K562 (cell line): ENCODE results near the gene IGSF21. TPM values are rescaled to one million over a fixed set of nuclear protein-coding genes. Genes with fewer than 3 reads are reported as not detected.

Experiments
- ATAC-seq: fragments of 200-7000 bp; cut with Tn5 transposase; 3 replicates; pipeline ENCODE4 v1.9.1; 2020; ENCODE audit warnings: moderate library complexity
- BruUV-seq: library from RNA; stranded (reverse); fragments of 400-500 nt; replicated peaks from 2 replicates; lab custom pipeline; 2021; lab: Mats Ljungman, UMichigan
- CTCF ChIA-PET: fragments of 300-600 bp; formaldehyde crosslinking; extraction: SDS; loops from one replicate; lab custom pipeline; 2021; ENCODE audit warnings: low intra/inter-chr PET ratio; lab: Yijun Ruan, JAX
- POLR2A ChIA-PET: fragments of 300-600, 350-650 bp; sonication (Branson Sonifier 250); formaldehyde crosslinking; extraction: SDS; loops from one replicate; lab custom pipeline; 2021; ENCODE audit warnings: antibody characterized with exemption, inconsistent platforms; lab: Yijun Ruan, JAX
- DNase-seq, 4 experiments: peaks; one replicate each; pipeline versions ENCODE4 v3.0.0 to v3.0.0-alpha.2; 2011 to 2018; ENCODE audit warnings: low spot score in 3 of 4, mixed read lengths in 3 of 4; ENCODE audit errors: extremely low read depth in 1 of 4
- FAIRE-seq: peaks from 2 replicates; lab custom pipeline; 2011; peaks lifted over from hg19 to GRCh38; lab: Jason Lieb, UNC
- H2AFZ ChIP-seq: 2 replicates; pipeline ENCODE4 v1.6.0; 2011; ENCODE audit warnings: low read depth, low read length, control low read depth, inconsistent platforms
- H3K27ac ChIP-seq: fragments of 200-600 bp; 3 replicates; pipeline ENCODE4 v1.8.0; 2011; ENCODE audit warnings: low read depth, mild to moderate bottlenecking, control low read depth, inconsistent platforms, low read length, moderate library complexity, mixed read lengths; ENCODE audit errors: extremely low read depth
- H3K27me3 ChIP-seq, 2 experiments: fragments of 300-600 bp in 1 of 2; 2 replicates in 1 of 2; 3 replicates in 1 of 2; pipeline versions ENCODE4 v1.6.0 to v1.8.0; 2011; ENCODE audit warnings: inconsistent platforms in 2 of 2, low read length in 2 of 2, mild to moderate bottlenecking in 1 of 2, mixed read lengths in 1 of 2, moderate library complexity in 1 of 2; ENCODE audit not compliant: control insufficient read depth in 2 of 2, insufficient read depth in 2 of 2
- H3K36me3 ChIP-seq: fragments of 300-600 bp; 3 replicates; pipeline ENCODE4 v1.8.0; 2011; ENCODE audit warnings: mild to moderate bottlenecking, low read length, inconsistent platforms; ENCODE audit not compliant: control insufficient read depth, insufficient read depth
- H3K4me1 ChIP-seq, 2 experiments: fragments of 200-600 bp in 1 of 2; replicated peaks in 1 of 2; 2 replicates in 1 of 2; 3 replicates in 1 of 2; pipeline versions ENCODE4 v1.5.1 to v1.8.0; 2011; ENCODE audit warnings: inconsistent platforms in 2 of 2, low read length in 2 of 2, mild to moderate bottlenecking in 1 of 2, mixed read lengths in 1 of 2, moderate library complexity in 1 of 2; ENCODE audit not compliant: control insufficient read depth in 2 of 2, insufficient read depth in 2 of 2
- H3K4me2 ChIP-seq: 2 replicates; pipeline ENCODE4 v1.6.1; 2011; ENCODE audit warnings: low read length, control low read depth, inconsistent platforms, mixed read lengths; ENCODE audit not compliant: insufficient read depth
- H3K4me3 ChIP-seq: fragments of 200-600 bp; sonication (generic), shearing (Covaris generic); 2 replicates; pipeline ENCODE4 v1.5.1; 2016; ENCODE audit warnings: control low read depth, inconsistent platforms
- H3K79me2 ChIP-seq: fragments of 200-600 bp; 3 replicates; pipeline ENCODE4 v1.8.0; 2011; ENCODE audit warnings: low read length, inconsistent platforms; ENCODE audit not compliant: control insufficient read depth, insufficient read depth
- H3K9ac ChIP-seq, 2 experiments: 2 replicates each; pipeline versions ENCODE4 v1.6.0 to v1.6.1; 2011; ENCODE audit warnings: low read depth in 2 of 2, low read length in 2 of 2, control low read depth in 1 of 2, inconsistent platforms in 1 of 2, mild to moderate bottlenecking in 1 of 2, mixed read lengths in 1 of 2; ENCODE audit not compliant: insufficient read depth in 1 of 2
- H3K9me1 ChIP-seq: one replicate; pipeline ENCODE4 v1.6.0; 2011; ENCODE audit warnings: inconsistent platforms, mild to moderate bottlenecking, low read length, moderate library complexity; ENCODE audit not compliant: control insufficient read depth, insufficient read depth
- H3K9me3 ChIP-seq: replicated peaks from 2 replicates; pipeline ENCODE4 v1.5.1; 2011; ENCODE audit warnings: low read depth, low read length, inconsistent platforms; ENCODE audit not compliant: control insufficient read depth, insufficient read depth
- H4K20me1 ChIP-seq: replicated peaks from 2 replicates; pipeline ENCODE4 v1.6.1; 2011; ENCODE audit warnings: low read length, inconsistent platforms, mixed read lengths; ENCODE audit not compliant: control insufficient read depth, insufficient read depth
- GTF2E2 ChIP-seq: fragments of 200-800 bp; sonication (Bioruptor generic); IDR thresholded peaks from 2 replicates; pipeline ENCODE4 v1.6.1; 2016; ENCODE audit warnings: missing genetic modification characterization, missing compliant biosample characterization
- PCBP1 ChIP-seq: fragments of 200-400 bp; formaldehyde crosslinking; IDR thresholded peaks from 2 replicates; pipeline ENCODE4 v1.6.1; 2018; ENCODE audit warnings: mild to moderate bottlenecking, low read depth, low read length; ENCODE audit not compliant: poor library complexity, severe bottlenecking
- RBM25 ChIP-seq: fragments of 200-400 bp; formaldehyde crosslinking; IDR thresholded peaks from 2 replicates; pipeline ENCODE4 v1.6.1; 2018; ENCODE audit warnings: low read length, low read depth, moderate library complexity; ENCODE audit not compliant: severe bottlenecking
- TEAD1 ChIP-seq, 2 experiments: fragments of 450-650 bp in 1 of 2; sonication (generic) in 1 of 2; formaldehyde crosslinking; IDR thresholded peaks; 2 replicates each; pipeline versions ENCODE4 v1.4.0 to v1.8.0; 2020 to 2022; ENCODE audit warnings: mild to moderate bottlenecking in 2 of 2, missing genetic modification reagents in 1 of 2
- ZNF324 ChIP-seq: fragments of 250-450 bp; sonication (Bioruptor Pico); IDR thresholded peaks from 2 replicates; pipeline ENCODE4 v1.4.0; 2020; ENCODE audit warnings: mild to moderate bottlenecking
- ZNF584 ChIP-seq: fragments of 200-800 bp; sonication (Bioruptor generic); IDR thresholded peaks from 2 replicates; pipeline ENCODE4 v1.6.1; 2016; ENCODE audit warnings: low read depth, mild to moderate bottlenecking, missing genetic modification characterization, missing compliant biosample characterization
- WGBS: fragments of 100-300 bp; shearing (Covaris generic); methylation state at CpG from one replicate; pipeline ENCODE4 v1.1.6; 2016; ENCODE audit warnings: low coverage, mixed read lengths; ENCODE audit not compliant: insufficient coverage; ENCODE audit errors: missing lambda C conversion rate; 5-methylcytosine and 5-hydroxymethylcytosine counted together
- in situ Hi-C: fragments of 300-500 bp; cut with MboI; formaldehyde crosslinking; loops from 4 replicates; pipeline ENCODE4 v1.15.0; 2018; ENCODE audit warnings: inconsistent platforms, mixed read lengths
- intact Hi-C: fragments of 100-400 bp; cut with micrococcal nuclease; formaldehyde crosslinking; loops from 2 replicates; pipeline ENCODE4 v1.14.2; 2022
- polyA plus RNA-seq, 8 experiments: library from polyadenylated mRNA; depleted of rRNA in 4 of 8; stranded (reverse) in 5 of 8; unstranded in 3 of 8; fragments of >200 nt; fragmentation: Nextera tagmentation in 2 of 8; fragmentation: Illumina TruSeq in 1 of 8; extraction: Ambion mirVana in 2 of 8; extraction: Trizol in 1 of 8; gene quantifications; 2 replicates each; pipeline versions ENCODE4 v1.2.1 to v1.2.3, GENCODE V29; 2011 to 2014; ENCODE audit warnings: inconsistent platforms in 1 of 8, missing spikeins in 1 of 8
- total RNA-seq, 7 experiments: library from RNA; depleted of rRNA in 6 of 7; stranded (reverse); fragments of >200 nt in 6 of 7; fragmentation: Illumina TruSeq in 2 of 7; extraction: Trizol in 2 of 7; gene quantifications; 2 replicates each; pipeline versions ENCODE4 v1.2.1 to v1.2.3, GENCODE V29; 2011 to 2021; ENCODE audit warnings: low replicate concordance in 1 of 7
- TF ChIP-seq, protein P1 (sequence below): fragments of 250-450 bp; sonication (Bioruptor Pico); IDR thresholded peaks from 2 replicates; pipeline ENCODE4 v1.5.0; 2021

The IGSF21 gene
- total and polyA plus RNA-seq, 9 of the 15 experiments (the other 6 are each of a cell fraction or from before 2014, with no cell fraction given): not detected

DNA sequence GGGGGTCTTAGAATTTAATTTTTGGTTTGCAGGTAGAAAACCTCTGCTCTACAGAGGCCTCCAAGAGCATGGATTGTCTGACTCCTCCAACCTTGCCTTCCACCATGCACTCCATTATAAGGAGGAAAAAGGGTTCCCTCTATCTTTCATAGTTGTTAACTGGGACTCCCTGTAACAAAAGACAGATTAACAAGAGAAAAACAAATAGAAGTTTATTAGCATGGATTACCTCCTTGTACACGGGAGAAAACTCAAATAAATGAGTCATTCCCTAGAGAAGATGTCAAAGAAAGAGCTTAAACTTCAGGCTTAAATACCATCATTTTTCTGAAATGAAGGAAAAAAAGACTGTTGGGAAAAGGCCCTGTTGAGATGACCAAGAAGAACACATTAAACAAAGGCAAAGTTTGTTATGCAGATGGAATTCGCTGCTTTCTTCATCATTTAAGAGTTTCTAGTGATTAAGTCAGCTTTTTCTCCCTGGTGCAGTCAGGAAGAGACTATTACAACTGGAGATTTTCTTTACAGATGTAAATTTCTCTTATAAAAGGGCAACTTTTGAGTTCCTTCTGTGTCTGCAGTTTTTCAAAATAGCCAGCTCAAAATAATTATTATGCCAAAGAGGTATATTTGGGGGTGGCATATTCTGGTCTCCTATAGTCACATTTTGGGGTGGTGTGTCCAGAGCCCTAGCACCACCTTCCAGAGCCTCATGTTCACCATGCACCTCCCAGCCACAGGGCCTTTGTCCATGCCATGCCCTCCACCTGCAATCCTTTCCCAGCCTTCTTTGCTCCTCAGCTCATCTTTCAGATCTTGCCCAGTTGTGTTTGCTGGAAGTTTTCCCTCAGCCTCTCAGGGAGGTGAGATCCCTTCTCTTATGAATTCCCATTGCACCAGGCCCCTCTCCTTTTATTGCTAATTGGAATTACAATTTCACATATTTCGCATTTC is 310.0 kb downstream of the IGSF21 start:
- Histone ChIP-seq H3K27ac (no peak overlapping the region), H3K4me3 (no peak overlapping the region), H3K9ac (no peak overlapping the region), H3K79me2 (no peaks in the 10 kb centered on the region), H4K20me1 (no peaks in the 10 kb centered on the region), H3K9me3 (0 out of 2 replicates have a peak, but pooled peaks cover 4% of the 10 kb centered on the region), H3K36me3 (no peaks in the 10 kb centered on the region), H3K4me1 (peaks cover 12 to 72% of the 10 kb centered on the region in 2 experiments; a peak in 4 of 5 replicates), H3K27me3 (no peaks in the 10 kb centered on the region), H2AFZ (no peak overlapping the region), H3K4me2 (no peak overlapping the region), H3K9me1 (no peaks in the 10 kb centered on the region)
- CTCF ChIA-PET: no interaction called here
- BruUV-seq: no TSS peak
- intact Hi-C loops (no loop called here), in situ Hi-C loops (no loop called here)
- no peak for ATAC-seq
- TF ChIP-seq ZNF584 (CRISPR knock-in tag) (0 out of 2 replicates have a peak, but pooled peaks have one; percentile 54), ZNF324 (CRISPR knock-in tag) (peak; percentile 69; the same call in 1 of the 2 replicates), PCBP1 (no peak), RBM25 (peak; percentile 40), GTF2E2 (tag) (peak; percentile 74; the same call in 1 of the 2 replicates), TEAD1 (CRISPR knock-in tag; IDR thresholded peaks at IDR 0.05) (no peak)
- TF ChIP-seq, protein P1, sequence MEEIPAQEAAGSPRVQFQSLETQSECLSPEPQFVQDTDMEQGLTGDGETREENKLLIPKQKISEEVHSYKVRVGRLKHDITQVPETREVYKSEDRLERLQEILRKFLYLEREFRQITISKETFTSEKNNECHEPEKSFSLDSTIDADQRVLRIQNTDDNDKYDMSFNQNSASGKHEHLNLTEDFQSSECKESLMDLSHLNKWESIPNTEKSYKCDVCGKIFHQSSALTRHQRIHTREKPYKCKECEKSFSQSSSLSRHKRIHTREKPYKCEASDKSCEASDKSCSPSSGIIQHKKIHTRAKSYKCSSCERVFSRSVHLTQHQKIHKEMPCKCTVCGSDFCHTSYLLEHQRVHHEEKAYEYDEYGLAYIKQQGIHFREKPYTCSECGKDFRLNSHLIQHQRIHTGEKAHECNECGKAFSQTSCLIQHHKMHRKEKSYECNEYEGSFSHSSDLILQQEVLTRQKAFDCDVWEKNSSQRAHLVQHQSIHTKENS (CRISPR knock-in tag): no peak
- FAIRE-seq: no peak
- POLR2A ChIA-PET: interaction anchor here (0.6 to 1.6 kb wide), 2 partner anchors 51 to 1293 kb away, joined by 3 to 4 read pairs; no protein-coding TSS in a partner anchor
- WGBS: 19% methylated on average over 3 of the region's 3 CpGs
- DNase-seq: no peak
